Right hindlimb (tissue), 1 donor: ENCODE results near the gene TYRP1.
A peak's percentile ranks its signal among the peaks of the same experiment; 100 is the strongest.

Experiments used
- DNase-seq: peaks from one replicate; pipeline ENCODE4 v3.0.0-alpha.2; 2018

Gene TYRP1

GRCh38 chr9:12698266-12698665, 5.1 kb downstream of the TYRP1 start:
- DNase-seq, result no peak

- no peak for DNase-seq
Measured at GRCh38 chr9:12698986-12699385, 5.8 kb downstream of the TYRP1 start.

GRCh38 chr9:12699529-12699928, 6.3 kb downstream of the TYRP1 start:
- no peak for DNase-seq

GRCh38 chr9:12701126-12701525, 7.9 kb downstream of the TYRP1 start:
- no peak for DNase-seq

GRCh38 chr9:12702160-12702758, 9.1 kb downstream of the TYRP1 start:
- peak; percentile 66 for DNase-seq

GRCh38 chr9:12703996-12704395, 10.8 kb downstream of the TYRP1 start:
- DNase-seq, result no peak

- DNase-seq, result no peak
Measured at GRCh38 chr9:12705738-12706391, 12.7 kb downstream of the TYRP1 start.

GRCh38 chr9:12708562-12709298, 15.5 kb downstream of the TYRP1 start:
- no peak for DNase-seq

- DNase-seq, result no peak
Measured at GRCh38 chr9:12712532-12712931, 19.3 kb downstream of the TYRP1 start.

- no peak for DNase-seq
Measured at GRCh38 chr9:12715268-12715667, 22.1 kb downstream of the TYRP1 start.

- DNase-seq, result no peak
Measured at GRCh38 chr9:12716823-12717600, 23.8 kb downstream of the TYRP1 start.

- DNase-seq, result no peak
Measured at GRCh38 chr9:12717907-12718306, 24.7 kb downstream of the TYRP1 start.

- peak; percentile 41 for DNase-seq
Measured at GRCh38 chr9:12718482-12719026, 25.4 kb downstream of the TYRP1 start.

- DNase-seq, result no peak
Measured at GRCh38 chr9:12719431-12719830, 26.2 kb downstream of the TYRP1 start.

GRCh38 chr9:12720551-12720950, 27.4 kb downstream of the TYRP1 start:
- DNase-seq, result no peak

GRCh38 chr9:12722131-12722530, 28.9 kb downstream of the TYRP1 start:
- DNase-seq, result no peak

GRCh38 chr9:12723409-12724028, 30.3 kb downstream of the TYRP1 start:
- DNase-seq, result no peak

GRCh38 chr9:12726795-12727194, 33.6 kb downstream of the TYRP1 start:
- DNase-seq, result no peak

- no peak for DNase-seq
Measured at GRCh38 chr9:12730198-12730597, 37.0 kb downstream of the TYRP1 start.

- no peak for DNase-seq
Measured at GRCh38 chr9:12730927-12731326, 37.7 kb downstream of the TYRP1 start.

- DNase-seq, result no peak
Measured at GRCh38 chr9:12732971-12733370, 39.8 kb downstream of the TYRP1 start.

- DNase-seq, result no peak
Measured at GRCh38 chr9:12735665-12736064, 42.5 kb downstream of the TYRP1 start.

GRCh38 chr9:12737871-12738270, 44.7 kb downstream of the TYRP1 start:
- DNase-seq, result no peak
